ENCODE measurements around the gene ALK.

ALK gene

GRCh38 chr2:29775937-29776336 lies 145.4 kb downstream of the ALK start:
- TF ChIP-seq MAX (IDR thresholded peaks at IDR 0.05) (no peak), YY1 (IDR thresholded peaks at IDR 0.05; ENCODE audit: low read depth) (no peak), CEBPB (IDR thresholded peaks at IDR 0.05) (no peak), CREB1 (IDR thresholded peaks at IDR 0.05; ENCODE audit: low read depth) (no peak), NFIC (IDR thresholded peaks at IDR 0.05) (no peak), ZBTB7A (IDR thresholded peaks at IDR 0.05; ENCODE audit: low read depth) (no peak), REST (IDR thresholded peaks at IDR 0.05; ENCODE audit: low read depth) (no peak), USF1 (IDR thresholded peaks at IDR 0.05) (no peak), EP300 (IDR thresholded peaks at IDR 0.05; ENCODE audit: borderline replicate concordance) (no peak), TEAD4 (IDR thresholded peaks at IDR 0.05) (no peak)

GRCh38 chr2:29774624-29775023 lies 146.8 kb downstream of the ALK start:
- TF ChIP-seq CREB1 (IDR thresholded peaks at IDR 0.05; ENCODE audit: low read depth) (no peak), ZBTB7A (IDR thresholded peaks at IDR 0.05; ENCODE audit: low read depth) (no peak), FOXM1 (IDR thresholded peaks at IDR 0.05; ENCODE audit: borderline replicate concordance, low read depth) (no peak), NFIC (IDR thresholded peaks at IDR 0.05) (no peak), TCF12 (IDR thresholded peaks at IDR 0.05; ENCODE audit: low read depth) (no peak), REST (IDR thresholded peaks at IDR 0.05; ENCODE audit: low read depth) (no peak), TEAD4 (IDR thresholded peaks at IDR 0.05) (no peak)

GRCh38 chr2:29770846-29771245 lies 150.5 kb downstream of the ALK start:
- TF ChIP-seq EGR1 (IDR thresholded peaks at IDR 0.05) (no peak), YY1 (IDR thresholded peaks at IDR 0.05; ENCODE audit: low read depth) (no peak), FOXM1 (IDR thresholded peaks at IDR 0.05; ENCODE audit: borderline replicate concordance, low read depth) (no peak), REST (IDR thresholded peaks at IDR 0.05; ENCODE audit: low read depth) (no peak), EP300 (IDR thresholded peaks at IDR 0.05; ENCODE audit: borderline replicate concordance) (no peak), ZBTB7A (IDR thresholded peaks at IDR 0.05; ENCODE audit: low read depth) (no peak), CREB1 (IDR thresholded peaks at IDR 0.05; ENCODE audit: low read depth) (no peak), CEBPB (IDR thresholded peaks at IDR 0.05) (no peak), RAD21 (IDR thresholded peaks at IDR 0.05; ENCODE audit: low read depth) (no peak), USF1 (IDR thresholded peaks at IDR 0.05) (no peak), TAF1 (IDR thresholded peaks at IDR 0.05; ENCODE audit: low read depth) (no peak), NFIC (IDR thresholded peaks at IDR 0.05) (no peak), TEAD4 (IDR thresholded peaks at IDR 0.05) (no peak), MAX (IDR thresholded peaks at IDR 0.05) (no peak), TCF12 (IDR thresholded peaks at IDR 0.05; ENCODE audit: low read depth) (no peak)

- no peak for TF ChIP-seq TEAD4 (IDR thresholded peaks at IDR 0.05)
Observed at GRCh38 chr2:29769847-29770246, 151.5 kb downstream of the ALK start.

GRCh38 chr2:29767606-29768335 lies 153.6 kb downstream of the ALK start:
- TF ChIP-seq FOXM1 (IDR thresholded peaks at IDR 0.05; ENCODE audit: borderline replicate concordance, low read depth): no peak
- TF ChIP-seq CEBPB (IDR thresholded peaks at IDR 0.05): no peak
- no peak for TF ChIP-seq YY1 (IDR thresholded peaks at IDR 0.05; ENCODE audit: low read depth)
- TF ChIP-seq MAX (IDR thresholded peaks at IDR 0.05): no peak
- TF ChIP-seq TAF1 (IDR thresholded peaks at IDR 0.05; ENCODE audit: low read depth): no peak
- TF ChIP-seq RAD21 (IDR thresholded peaks at IDR 0.05; ENCODE audit: low read depth): no peak
- no peak for TF ChIP-seq TEAD4 (IDR thresholded peaks at IDR 0.05)
- TF ChIP-seq REST (IDR thresholded peaks at IDR 0.05; ENCODE audit: low read depth): no peak
- TF ChIP-seq TCF12 (IDR thresholded peaks at IDR 0.05; ENCODE audit: low read depth): no peak
- TF ChIP-seq USF1 (IDR thresholded peaks at IDR 0.05): no peak
- no peak for TF ChIP-seq EP300 (IDR thresholded peaks at IDR 0.05; ENCODE audit: borderline replicate concordance)
- no peak for TF ChIP-seq EGR1 (IDR thresholded peaks at IDR 0.05)
- no peak for TF ChIP-seq NFIC (IDR thresholded peaks at IDR 0.05)
- no peak for TF ChIP-seq CREB1 (IDR thresholded peaks at IDR 0.05; ENCODE audit: low read depth)
- no peak for TF ChIP-seq ZBTB7A (IDR thresholded peaks at IDR 0.05; ENCODE audit: low read depth)

Data from Ishikawa (cell line).